GM12874 (cell line): Measurements from ENCODE around the gene TOB1.

Experiments
- CTCF ChIP-seq: IDR thresholded peaks from 2 replicates; pipeline ENCODE4 v1.5.1; 2011; ENCODE audit warnings: low read depth, mild to moderate bottlenecking, control low read depth, low read length, moderate library complexity; ENCODE audit not compliant: insufficient read depth

TOB1 gene

GRCh38 chr17:50908860-50909764 lies 43.0 kb upstream of the TOB1 start:
- no peak for TF ChIP-seq CTCF

GRCh38 chr17:50908140-50908859 lies 42.1 kb upstream of the TOB1 start:
- TF ChIP-seq CTCF: no peak

- no peak for TF ChIP-seq CTCF
Observed at GRCh38 chr17:50906443-50906842, 40.3 kb upstream of the TOB1 start.

- TF ChIP-seq CTCF: no peak
Observed at GRCh38 chr17:50905460-50905803, 39.3 kb upstream of the TOB1 start.

GRCh38 chr17:50904518-50905459 lies 38.6 kb upstream of the TOB1 start:
- no peak for TF ChIP-seq CTCF

GRCh38 chr17:50903604-50904517 lies 37.7 kb upstream of the TOB1 start:
- TF ChIP-seq CTCF: no peak
